GM21360 (cell line): ENCODE results near the gene TMEM151A.
"Not testable (repeated sequence)": the region's sequence is repeated elsewhere in the genome, so short reads cannot be mapped to it uniquely, and the experiment has no call there.

Experiments used
- ATAC-seq: cut with Tn5 transposase; IDR thresholded peaks from one replicate; pipeline ENCODE4 v1.9.1; 2021; ENCODE audit warnings: mild to moderate bottlenecking, moderate library complexity; ENCODE audit not compliant: unreplicated experiment

Gene TMEM151A

DNA sequence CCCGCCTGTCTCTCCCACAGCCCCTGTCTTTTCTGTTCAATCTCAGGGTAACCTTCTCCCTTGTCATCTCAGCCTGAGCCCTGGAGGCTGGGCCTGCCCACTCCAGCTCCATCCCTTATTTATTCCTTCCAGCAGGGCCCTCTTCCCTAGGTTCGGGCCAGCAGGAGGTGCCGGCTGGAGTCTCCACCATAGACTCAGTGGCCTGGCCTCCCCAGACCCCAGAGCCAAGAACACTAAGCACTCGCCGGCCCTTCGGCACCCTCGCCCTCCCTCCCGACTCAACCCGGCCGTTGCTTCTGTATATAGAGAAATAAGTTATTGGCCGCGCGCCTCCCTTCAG lies 24.7 kb upstream of the TMEM151A start:
- no peak for ATAC-seq

GRCh38 chr11:66267379-66268243 lies 24.1 kb upstream of the TMEM151A start:
- peak; percentile 38 for ATAC-seq

GRCh38 chr11:66268244-66268951 lies 23.3 kb upstream of the TMEM151A start, which contains the start of gene RAB1B:
Gene RAB1B, plus strand, starts transcription at chr11:66268639. Its CDS starts 41 bp downstream, at chr11:66268680.
- ATAC-seq, result peak; percentile 70

DNA sequence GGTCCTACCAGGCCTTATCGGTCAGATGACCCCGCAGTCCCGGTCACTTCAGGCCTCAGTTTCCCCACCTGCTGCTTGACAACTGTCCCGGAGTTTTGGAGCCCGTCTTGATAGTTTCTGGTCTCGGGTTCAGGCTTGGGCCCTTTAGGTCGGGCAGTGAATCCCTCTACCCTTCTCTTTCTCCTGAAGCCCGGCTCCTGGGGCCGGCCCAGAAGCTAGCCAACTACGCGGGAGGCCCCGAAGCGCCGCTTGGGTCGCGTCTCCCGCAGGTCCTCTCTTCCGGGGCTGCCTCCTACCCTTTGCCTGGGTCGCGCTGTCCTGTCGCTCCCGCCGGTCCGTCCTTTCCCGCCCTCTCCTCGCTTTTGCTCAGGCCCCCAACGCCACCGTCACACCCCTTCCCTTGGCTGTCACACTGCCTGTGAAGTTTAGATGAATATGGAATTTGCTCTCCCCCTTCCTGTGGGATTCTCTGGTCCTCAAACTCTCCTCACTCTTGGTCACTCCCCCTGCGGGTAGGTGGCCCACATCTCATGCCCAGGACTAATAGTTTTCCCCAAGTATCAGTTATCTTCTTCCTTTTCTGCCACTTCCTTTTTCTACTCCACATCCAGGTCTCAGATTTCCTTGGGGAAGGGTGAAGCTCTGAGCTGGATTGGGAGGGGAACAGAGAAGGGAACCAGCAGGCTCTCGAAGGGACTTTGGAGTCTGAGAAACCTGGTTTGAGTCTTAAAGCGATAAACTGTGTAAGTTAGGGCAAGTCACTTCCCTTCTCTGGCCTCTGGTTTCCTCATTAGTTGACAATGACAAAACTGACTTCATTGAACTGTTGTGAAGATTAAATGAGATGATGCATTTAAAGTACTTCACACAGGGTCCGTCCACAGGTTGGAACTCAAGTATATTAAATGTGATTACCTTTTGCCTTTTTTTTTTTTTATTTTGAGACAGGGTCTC lies 22.5 kb upstream of the TMEM151A start:
- no peak for ATAC-seq

DNA sequence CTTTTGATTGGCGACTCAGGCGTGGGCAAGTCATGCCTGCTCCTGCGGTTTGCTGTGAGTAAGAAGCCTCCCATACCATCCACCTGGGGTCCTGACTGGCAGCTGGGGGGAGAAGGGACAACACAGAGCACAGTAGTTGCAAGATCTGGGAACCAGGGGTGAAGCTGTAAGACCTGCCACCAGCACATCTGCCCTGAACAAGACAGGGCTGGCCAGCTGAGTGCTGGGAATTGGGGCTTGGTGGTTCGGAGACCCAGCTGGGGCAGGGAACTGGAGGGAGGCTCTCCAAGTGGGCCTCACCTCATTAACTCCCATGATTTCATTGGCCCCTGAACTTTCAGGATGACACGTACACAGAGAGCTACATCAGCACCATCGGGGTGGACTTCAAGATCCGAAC lies 19.9 kb upstream of the TMEM151A start:
- no peak for ATAC-seq

DNA sequence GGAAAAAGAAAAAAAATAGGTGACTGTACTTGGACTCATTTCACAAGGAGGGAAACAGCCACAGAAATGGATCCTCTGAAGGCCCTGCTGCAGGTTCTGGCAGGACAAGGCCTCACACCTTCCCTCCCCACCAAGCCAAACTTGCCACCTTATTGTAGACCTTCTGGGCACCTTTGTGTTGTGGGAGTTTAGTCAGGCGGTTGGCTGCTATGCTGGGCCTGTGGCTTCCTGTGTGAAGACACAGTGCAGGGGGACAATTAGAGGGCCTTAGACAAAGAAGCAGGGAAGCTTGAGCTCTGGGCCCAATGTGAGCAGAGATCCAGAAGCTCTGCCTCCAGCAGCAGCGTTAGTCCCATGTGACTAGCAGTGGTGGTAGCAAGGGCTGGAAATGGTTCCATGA lies 19.1 kb upstream of the TMEM151A start:
- ATAC-seq, result no peak

- no peak for ATAC-seq
Observed at GRCh38 chr11:66274219-66274618, 17.5 kb upstream of the TMEM151A start.

- ATAC-seq, result no peak
Observed at GRCh38 chr11:66275396-66275795, 16.3 kb upstream of the TMEM151A start.

- ATAC-seq, result no peak
Observed at GRCh38 chr11:66275984-66276612, 15.6 kb upstream of the TMEM151A start.

DNA sequence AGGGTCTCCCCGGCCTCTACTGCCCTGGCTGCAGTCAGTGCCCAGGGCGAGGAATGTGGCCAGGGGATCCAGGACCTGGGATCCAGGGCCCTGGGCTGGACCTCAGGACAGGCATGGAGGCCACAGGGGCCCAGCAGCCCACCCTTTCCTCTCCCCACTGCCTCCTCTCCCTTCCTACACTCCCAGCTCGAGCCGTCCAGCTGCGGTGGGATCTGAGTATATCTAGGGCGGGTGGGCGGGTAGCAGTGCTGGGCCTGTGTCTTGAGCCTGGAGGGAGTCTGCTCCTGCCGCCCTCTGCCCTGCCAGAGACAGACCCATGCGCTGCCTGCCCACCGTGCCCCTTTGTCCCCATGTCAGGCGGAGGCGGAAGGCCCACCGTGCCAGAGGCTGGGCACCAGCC lies 15.1 kb upstream of the TMEM151A start:
- ATAC-seq, result not testable (repeated sequence)

DNA sequence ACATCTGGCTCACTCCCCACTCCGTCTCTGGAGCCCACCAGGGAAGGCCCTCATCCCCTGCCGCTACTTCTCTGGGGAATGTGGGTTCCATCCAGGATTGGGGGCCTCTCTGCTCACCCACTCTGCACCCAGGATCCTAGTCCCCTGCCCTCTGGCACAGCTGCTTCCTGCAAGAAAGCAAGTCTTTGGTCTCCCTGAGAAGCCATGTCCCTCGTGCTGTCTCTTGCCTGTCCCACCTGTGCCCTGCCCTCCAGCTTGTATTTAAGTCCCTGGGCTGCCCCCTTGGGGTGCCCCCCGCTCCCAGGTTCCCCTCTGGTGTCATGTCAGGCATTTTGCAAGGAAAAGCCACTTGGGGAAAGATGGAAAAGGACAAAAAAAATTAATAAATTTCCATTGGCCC lies 14.6 kb upstream of the TMEM151A start:
- ATAC-seq, result not testable (repeated sequence)

- ATAC-seq, result no peak
Observed at GRCh38 chr11:66277471-66278362, 14.0 kb upstream of the TMEM151A start, which contains the start of gene CNIH2. Gene CNIH2, plus strand, starts transcription at chr11:66278175. Its CDS starts 282 bp downstream, at chr11:66278457.

- no peak for ATAC-seq
Observed at GRCh38 chr11:66278363-66279091, 13.2 kb upstream of the TMEM151A start.

DNA sequence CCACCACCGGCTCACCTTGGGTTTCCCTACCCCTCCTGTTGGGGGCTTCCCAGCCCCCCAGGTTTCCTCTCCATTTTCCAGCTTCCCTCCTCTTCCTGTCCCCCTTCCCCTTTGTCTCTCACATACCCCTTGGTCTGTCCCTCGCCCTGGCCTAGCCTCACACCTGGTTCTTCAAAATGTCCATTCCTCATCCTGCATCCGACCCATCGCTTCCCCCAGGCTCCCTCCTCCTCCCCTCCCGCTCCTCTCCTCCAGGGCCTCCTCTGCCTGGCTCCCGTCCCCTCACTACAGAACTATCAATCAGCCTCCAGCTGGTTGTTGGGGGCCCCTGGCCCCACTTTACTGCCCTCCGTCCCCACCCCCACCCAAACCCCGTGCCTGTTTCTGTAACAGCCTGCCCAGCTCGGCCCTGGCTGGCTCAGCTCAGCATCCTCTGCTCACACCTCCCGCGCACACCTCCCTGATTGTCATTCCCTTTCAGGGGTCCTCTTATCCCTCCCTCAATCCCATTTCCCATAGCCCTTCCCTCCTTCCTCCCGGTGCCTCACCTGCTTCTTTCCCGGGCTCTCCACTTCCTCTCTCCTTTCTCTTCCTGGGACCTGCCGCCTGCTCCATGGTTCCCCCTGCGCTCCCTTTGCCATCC lies 12.5 kb upstream of the TMEM151A start:
- ATAC-seq, result no peak

DNA sequence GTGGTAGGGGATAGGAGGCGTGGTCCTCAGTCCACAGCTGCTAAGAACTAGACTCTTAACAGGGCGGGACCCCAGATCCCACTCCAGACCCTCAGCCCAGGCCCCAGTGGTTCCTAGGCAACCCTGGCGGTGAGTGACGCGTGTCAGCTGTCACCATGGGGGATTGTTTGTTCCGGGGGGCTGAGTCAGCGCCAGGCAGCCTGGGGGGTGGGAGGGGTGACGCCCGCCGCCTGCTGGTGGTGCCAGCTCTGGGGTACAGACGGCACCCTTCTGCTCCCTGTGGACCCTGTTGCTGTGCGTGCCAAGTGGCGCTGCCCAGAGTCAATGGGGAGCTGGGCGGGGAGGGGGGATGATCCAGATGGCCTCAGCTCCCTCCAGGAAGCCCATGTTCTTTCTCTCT lies 11.3 kb upstream of the TMEM151A start:
- ATAC-seq, result no peak

- ATAC-seq, result no peak
Observed at GRCh38 chr11:66281001-66281400, 10.7 kb upstream of the TMEM151A start.

DNA sequence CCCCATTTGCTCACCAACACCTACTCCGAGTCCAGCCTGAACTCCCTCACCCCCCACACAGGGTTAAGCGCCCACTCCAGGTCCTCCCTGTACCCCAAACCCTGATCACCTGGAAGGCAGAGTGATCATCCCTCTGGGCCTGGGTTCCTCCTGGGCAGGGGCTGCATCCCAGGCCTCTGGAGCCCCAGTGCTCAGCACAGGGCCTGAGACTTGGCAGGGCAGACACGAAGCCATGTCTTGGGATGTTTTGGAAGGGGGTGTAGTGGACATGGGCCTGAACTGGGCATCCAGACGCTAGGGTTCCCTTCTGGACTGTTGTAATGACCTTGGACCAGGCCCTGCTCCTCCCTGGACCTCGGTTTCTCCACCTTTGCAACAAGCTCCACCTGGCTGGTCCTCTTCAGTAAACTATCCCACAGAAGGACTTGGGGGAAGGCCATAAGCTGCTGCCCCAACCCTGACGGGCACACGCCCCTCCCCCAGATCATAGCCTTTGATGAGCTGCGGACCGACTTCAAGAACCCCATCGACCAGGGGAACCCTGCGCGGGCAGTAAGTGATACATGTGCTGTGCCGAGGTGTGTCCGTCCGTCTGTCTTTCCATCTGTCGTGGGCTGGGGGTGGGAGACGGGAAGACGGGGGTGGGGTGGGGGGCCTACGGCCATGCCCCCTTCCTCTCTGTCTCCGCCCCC lies 9.8 kb upstream of the TMEM151A start:
- ATAC-seq, result no peak
